Epidermal melanocyte (primary cell): ENCODE measurements around the gene LRP5.

Source experiments
- DNase-seq: peaks from one replicate; pipeline ENCODE4 v3.0.0; 2011; ENCODE audit warnings: low spot score; ENCODE audit not compliant: insufficient read length

The LRP5 gene

DNA sequence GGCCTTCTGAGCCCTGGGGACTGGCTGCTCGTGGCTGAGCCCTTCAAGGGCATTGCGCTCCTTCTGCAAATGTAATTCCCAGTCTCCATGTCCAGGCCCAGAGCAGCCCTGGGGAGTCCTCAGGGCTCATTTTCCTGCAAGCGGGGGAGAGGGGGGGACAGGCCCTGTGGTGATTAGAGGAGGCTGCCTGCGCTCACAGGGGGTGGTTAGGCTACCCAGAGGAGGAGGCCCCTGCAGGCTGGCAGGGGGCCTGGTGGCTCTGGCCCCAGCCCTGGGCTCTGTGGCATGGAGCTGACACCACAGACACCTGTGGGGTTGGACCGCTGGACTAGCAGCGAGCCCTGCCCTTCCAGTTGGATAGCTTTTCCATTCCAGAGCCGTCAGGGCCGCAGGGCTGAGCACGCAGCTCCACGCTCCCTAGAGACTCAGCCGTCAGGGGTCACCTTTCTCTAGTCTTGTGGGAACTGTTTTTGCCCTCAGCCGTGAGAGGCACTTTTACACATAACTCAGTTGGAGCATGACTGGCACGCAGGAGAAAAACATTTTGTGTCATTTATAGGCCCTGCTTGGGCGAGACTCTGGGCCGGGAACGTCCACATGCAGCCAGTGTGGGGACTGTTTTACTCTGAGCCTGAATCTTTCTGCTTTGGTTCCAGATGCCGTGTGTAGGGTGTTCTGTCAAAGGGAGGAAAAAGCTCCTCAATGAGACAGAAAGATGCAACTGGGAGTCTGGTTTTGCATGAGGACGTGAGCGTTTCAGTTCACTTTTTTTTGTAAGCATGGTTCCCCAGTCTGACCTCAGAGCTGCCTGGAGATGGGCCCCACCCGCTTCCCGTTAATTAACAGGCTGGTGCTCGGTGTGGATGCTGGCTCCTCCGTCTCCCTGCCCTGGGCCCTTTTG is 58.1 kb downstream of the LRP5 start:
- DNase-seq = no peak

DNA sequence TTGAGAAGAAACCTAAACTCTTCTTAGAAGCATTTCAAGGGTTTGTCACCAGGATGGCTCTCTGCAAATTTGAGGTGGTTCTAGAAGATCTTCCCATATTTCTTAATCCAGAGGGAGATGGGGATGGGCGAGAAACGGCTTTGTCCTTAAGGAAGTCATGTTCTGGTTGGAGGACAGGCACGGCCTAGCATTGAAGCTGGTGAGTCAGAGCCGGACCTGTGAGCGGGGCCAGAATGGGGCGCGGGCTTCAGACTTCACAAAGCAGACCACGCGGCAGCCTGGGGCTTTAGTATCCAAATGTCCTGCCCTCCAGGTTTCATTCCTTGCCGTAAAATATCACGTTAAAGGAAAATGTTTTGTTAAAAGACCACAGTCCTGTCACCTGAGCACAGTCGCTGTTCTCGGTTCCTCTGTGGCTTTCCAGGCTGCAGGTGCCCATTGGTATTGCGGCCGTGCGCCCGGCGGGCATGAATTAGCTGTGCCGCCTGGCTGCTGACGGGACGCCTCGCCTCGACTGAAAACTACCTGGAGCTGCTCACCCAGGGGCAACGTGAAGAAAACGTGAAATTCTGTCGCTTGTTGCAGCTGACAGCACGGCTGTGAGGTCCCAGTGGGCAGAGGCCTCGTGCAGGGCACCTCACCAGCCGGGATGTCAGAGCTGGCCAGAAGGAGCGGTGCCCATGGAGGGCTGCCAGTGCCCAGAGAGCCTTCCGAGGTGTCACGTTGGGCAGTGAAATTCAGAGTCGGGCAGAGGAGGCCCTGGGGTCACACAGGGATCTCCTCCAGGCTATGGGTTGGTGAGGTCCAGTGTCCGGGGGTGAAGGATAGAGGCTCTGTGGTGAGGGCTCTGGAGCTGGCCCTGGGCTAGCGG is 59.0 kb downstream of the LRP5 start:
- no peak for DNase-seq

- no peak for DNase-seq
Measured at GRCh38 chr11:68372114-68372513, 59.7 kb downstream of the LRP5 start.

- DNase-seq = no peak
Measured at GRCh38 chr11:68372625-68373024, 60.2 kb downstream of the LRP5 start.

- peak; percentile 87 for DNase-seq
Measured at GRCh38 chr11:68373189-68373814, 60.9 kb downstream of the LRP5 start.

DNA sequence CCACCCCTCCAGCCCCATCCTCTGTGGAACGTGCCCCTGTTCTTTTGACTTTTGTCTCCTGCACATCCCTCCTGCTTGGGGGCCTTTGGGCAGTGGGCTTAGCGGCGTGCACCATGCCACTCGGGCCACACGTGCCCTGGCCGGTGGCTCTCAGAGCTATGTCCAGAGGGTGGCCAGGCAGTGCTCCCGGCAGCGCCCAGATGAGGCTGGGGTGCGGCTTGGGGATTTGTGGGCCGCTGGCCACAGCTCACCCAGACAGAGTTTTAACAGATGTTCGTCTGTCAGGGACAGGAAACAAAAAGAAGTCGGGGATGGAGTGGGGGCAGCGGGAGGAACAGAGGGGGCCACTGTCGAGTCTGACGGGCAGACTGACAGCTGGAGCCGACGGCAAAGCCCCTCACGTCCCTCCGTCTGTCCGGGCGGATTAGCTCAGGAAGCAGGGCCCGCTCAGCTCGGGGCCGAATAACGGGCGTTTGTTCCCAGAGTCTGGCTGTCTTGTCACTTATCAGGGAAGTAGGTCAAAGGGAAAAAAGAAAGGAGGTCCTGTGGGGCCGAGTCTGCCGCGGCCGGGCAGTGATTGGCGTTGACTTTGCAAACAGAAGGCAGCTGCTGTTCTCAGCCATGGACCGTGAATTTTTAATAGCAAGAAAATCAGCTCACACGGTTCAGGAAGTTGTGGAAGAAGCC is 61.6 kb downstream of the LRP5 start:
- DNase-seq = peak; percentile 95

GRCh38 chr11:68374531-68374930 is 62.1 kb downstream of the LRP5 start:
- no peak for DNase-seq

GRCh38 chr11:68375337-68375736 is 62.9 kb downstream of the LRP5 start:
- DNase-seq = no peak

DNA sequence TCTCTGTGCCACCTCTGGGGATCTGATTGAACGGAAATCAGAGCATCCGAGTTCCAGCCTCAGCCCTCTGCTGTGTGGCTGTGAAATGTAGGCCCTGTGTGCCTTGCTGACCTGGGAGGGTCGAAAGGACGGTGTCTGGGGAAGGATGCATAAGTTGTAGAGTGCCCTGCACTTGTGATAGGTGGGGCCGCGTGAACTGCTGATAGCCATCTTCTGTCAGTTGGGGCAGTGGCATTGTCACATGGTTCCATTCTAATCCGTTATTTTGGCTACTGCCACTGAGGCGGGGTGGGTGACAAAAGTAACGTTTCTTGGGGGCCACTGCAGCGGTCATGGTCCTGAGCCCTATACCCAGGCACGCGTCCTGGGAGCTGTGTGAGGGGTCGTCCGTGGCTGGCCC is 63.4 kb downstream of the LRP5 start:
- no peak for DNase-seq

GRCh38 chr11:68377389-68377795 is 65.0 kb downstream of the LRP5 start:
- DNase-seq = no peak

GRCh38 chr11:68379206-68379605 is 66.8 kb downstream of the LRP5 start:
- no peak for DNase-seq

- DNase-seq = no peak
Measured at GRCh38 chr11:68380786-68381622, 68.6 kb downstream of the LRP5 start.

- no peak for DNase-seq
Measured at GRCh38 chr11:68381716-68382115, 69.3 kb downstream of the LRP5 start.

- no peak for DNase-seq
Measured at GRCh38 chr11:68382358-68382998, 70.1 kb downstream of the LRP5 start.

DNA sequence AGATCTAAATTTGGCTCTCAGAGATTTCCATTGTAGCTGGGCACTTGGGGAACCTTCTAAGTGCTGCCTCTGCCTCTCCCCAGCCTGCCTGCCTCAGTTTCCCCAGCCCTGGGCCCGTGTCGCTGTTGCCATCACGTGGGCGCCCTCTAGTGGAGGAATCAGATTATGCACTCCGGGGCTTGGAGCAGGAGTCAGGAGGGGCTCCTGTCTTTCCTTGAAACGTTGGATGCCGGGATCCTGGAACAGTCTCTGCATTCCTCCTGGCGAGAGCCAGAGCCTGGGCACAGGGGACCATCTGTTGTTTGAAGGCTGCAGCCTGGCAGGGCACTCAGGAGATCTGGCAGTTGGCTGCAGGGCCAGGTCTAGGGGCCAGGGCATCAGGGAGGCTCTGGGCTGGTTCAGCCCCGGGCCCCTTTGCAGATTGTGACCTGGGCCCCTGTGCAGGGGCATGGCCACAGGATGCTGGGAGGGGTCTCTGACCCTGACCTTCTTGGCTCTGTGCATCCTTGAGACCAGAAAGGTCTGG is 71.6 kb downstream of the LRP5 start:
- peak; percentile 50 for DNase-seq

DNA sequence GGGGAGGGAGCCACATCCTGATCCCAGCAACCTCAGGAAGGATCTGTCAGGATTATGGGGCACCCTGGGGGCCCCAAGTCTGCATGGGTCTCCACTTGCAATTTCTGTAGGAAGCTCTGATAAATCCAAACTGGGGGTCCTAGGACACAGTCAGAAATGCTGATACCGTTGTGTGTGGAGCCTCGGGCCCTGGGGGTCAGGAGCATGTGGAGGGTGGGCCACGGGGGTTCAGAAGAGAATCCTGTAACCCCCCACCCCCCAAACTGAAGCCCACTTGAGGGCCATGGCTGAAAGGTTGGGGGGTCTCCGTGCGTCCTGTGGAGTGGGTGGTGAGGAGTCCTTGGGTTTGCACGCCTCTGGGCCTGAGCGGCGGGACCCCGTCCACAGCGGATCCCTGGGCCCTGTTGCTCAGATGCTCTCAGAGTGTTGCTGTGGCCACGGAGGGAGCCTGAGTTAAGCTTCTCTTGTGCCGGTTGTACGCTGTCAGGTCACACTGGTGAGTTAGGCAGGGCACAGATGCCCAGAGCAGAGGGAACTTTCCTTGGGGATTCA is 72.2 kb downstream of the LRP5 start:
- no peak for DNase-seq

DNA sequence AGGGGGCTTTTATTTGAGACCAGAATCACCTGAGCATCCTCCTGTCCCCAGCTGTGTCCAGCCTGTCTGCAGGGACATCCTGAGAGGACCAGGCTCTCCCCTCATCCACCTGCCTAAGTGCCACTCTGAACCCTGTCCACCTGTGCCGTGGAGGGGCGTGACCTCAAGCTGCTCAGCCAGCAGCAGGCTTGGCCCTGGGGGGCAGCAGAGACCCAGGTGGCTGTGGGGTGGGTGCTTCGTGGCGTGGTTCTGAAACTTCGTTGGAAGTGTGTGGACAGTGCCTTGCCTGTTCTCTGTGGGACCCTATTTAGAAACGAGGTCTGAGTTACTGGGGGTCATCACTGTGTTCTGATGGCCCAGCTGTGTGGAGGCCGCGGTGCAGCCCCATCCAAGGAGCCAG is 72.7 kb downstream of the LRP5 start:
- DNase-seq = no peak

DNA sequence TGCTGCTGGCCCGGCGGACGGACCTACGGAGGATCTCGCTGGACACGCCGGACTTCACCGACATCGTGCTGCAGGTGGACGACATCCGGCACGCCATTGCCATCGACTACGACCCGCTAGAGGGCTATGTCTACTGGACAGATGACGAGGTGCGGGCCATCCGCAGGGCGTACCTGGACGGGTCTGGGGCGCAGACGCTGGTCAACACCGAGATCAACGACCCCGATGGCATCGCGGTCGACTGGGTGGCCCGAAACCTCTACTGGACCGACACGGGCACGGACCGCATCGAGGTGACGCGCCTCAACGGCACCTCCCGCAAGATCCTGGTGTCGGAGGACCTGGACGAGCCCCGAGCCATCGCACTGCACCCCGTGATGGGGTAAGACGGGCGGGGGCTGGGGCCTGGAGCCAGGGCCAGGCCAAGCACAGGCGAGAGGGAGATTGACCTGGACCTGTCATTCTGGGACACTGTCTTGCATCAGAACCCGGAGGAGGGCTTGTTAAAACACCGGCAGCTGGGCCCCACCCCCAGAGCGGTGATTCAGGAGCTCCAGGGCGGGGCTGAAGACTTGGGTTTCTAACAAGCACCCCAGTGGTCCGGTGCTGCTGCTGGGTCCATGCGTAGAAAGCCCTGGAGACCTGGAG is 74.1 kb downstream of the LRP5 start:
- no peak for DNase-seq

DNA sequence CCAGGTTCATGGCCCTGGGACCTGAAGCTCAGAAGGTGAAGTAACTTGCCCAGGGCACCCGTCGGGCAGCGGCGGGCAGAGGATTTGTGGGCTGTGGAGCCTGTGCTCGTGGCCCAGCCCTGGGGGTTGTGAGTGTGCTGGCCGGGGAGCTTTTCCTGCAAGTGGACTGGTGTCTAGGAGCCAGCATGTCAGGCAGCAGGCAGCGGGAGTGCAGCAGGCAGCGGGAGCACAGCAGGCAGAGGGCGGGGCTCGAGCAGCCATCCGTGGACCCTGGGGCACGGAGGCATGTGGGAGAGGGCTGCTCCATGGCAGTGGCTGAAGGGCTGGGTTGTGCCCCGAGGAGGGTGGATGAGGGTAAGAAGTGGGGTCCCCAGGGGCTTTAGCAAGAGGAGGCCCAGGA is 75.4 kb downstream of the LRP5 start:
- DNase-seq = no peak
